Middle frontal gyrus (tissue), 1 donor: ENCODE data around the gene COLEC12.
"Not testable (repeated sequence)": the region's sequence is repeated elsewhere in the genome, so short reads cannot be mapped to it uniquely, and the experiment has no call there.

Source experiments
- DNase-seq: peaks from one replicate; pipeline ENCODE4 v3.0.0-alpha.2; 2015; ENCODE audit warnings: low spot score; ENCODE audit errors: extremely low spot score

Gene COLEC12

DNA sequence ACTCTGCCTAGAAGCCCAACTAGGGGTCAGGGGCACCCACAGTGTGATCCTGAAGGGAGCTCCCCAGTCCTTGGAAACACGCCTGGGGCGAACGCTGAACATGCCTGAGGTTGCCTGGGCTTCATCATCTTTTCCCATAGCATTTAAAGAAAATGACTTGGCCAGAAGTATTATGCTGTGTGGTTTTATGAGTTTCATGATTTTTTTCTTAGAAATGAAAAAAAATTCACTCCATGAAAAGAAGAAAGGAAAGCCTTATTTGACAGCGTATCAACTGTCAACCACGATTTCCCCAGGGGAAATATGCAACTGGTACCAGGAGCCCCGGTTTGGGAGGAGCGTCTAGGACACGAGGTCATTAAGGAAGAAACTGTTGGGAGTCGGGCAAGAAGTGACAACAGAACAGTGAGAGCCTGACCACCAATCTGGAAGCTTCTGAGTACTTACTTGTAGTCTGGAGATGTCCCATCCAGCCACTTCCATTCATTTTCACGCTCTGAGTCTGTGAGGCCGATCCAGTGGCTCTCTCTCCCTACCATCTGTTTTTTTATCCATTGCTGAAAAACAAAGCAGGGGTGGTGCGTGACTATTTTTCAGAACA is 169.2 kb downstream of the COLEC12 start:
- no peak for DNase-seq

- no peak for DNase-seq
These were observed 171.6 kb downstream of the COLEC12 start for GRCh38 chr18:328928-329327.

DNA sequence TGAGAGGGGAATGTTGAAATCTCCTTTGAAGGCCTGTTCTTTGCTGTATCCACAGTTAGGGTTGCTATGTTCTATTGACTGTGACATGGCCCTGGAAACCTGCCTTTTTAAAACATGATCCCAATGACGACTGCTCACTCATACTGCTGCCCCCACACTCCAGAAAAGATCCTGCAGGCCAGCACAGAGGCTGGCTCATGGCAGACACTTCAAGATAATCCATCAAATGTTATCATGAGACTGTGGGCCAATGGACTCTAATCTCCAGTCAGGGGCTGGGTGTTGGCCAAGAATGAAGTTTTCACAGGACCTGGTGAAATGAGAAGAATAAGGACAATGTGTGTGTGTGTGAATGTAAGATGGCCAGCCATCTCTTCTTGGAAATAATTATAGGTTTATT is 173.7 kb downstream of the COLEC12 start:
- no peak for DNase-seq

- no peak for DNase-seq
These were observed 177.3 kb downstream of the COLEC12 start for GRCh38 chr18:323253-323622.

DNA sequence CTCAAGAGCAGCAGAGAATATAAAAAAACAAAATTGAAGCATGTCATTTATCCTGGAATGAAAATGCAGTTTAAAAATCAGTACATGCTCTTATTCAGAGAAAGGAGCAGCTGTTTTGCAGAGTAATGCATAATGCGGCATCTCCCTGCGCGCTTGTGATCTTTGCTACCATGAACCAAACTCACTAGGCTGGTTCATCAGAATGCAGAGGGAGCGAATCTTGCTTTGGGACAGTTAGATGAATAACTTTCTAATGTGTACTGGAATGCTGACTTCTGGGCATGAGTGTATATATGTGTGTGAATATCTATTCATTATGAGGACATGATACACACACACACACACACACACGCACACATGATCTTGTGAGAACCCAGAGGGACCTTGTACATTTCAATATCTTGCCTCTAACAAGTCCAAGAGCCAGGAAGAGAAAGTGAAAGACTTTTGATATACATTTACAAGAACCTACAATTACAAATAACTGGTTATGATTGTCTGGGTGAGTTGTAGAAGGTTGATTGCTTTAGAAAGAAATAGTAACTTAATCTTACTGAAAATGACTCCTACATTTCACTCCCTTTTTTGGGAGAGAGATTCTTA is 178.5 kb downstream of the COLEC12 start:
- DNase-seq: no peak

GRCh38 chr18:320155-320554 is 180.3 kb downstream of the COLEC12 start:
- no peak for DNase-seq

DNA sequence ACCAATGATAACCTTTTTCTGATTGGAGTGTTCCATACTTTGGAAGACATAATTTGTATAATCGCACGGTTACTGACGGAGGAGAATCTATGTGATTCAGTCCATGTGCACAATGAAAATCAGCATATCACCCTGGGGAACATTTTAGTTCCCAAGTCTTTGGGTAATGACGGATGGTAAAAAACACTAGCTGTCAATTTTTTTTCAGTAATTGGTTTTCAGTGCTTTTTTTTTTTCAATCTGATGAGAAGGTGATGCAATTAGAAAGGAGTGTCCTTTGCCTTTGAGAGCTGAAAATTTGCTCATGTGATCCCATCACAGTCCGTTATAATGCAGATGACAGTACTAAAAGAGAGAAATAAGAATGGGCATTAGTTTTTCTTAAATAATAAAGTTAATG is 180.8 kb downstream of the COLEC12 start:
- DNase-seq: no peak

- DNase-seq: no peak
These were observed 181.7 kb downstream of the COLEC12 start for GRCh38 chr18:318791-319291.

DNA sequence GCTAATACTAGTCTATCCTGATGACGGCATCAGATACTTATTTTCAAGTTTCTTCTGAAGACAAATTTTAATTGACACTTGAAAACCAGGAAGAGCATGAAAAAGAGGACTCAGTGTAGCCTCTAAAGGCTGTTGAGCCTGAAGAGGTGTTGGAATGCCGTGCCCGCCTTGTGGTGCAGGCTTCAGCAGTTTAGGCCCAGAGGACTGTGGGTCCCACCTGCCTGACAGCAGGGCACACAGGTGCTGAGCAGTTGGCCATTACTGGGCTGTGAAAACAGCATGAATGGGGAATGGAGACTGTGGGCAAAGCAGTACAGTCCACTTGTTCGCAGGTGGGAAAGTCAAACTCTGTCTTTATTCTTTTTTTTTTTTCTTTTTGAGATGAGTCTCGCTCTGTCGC is 182.9 kb downstream of the COLEC12 start:
- no peak for DNase-seq

GRCh38 chr18:316393-316792 is 184.1 kb downstream of the COLEC12 start:
- no peak for DNase-seq

DNA sequence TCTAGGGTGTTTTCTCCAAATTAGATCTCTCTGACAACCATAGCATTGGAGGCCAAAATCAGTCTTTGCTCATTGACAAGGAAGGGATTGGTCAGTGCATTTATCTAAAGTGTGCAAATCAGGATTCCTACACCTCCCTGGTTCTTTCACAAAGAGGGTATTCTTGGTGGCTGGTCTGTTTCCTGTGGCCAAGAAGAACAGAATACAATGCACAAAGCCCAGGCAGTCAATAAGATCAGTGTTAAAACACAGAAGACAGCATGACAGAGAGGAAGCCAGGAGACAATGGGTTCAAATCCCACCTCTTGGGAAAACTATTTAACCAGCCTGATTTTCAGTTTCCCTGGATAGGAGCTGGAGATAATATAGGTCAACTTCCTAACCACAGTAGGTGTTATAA is 186.6 kb downstream of the COLEC12 start:
- no peak for DNase-seq

- no peak for DNase-seq
These were observed 188.1 kb downstream of the COLEC12 start for GRCh38 chr18:312415-312814.

- DNase-seq: no peak
These were observed 190.5 kb downstream of the COLEC12 start for GRCh38 chr18:310042-310441.

DNA sequence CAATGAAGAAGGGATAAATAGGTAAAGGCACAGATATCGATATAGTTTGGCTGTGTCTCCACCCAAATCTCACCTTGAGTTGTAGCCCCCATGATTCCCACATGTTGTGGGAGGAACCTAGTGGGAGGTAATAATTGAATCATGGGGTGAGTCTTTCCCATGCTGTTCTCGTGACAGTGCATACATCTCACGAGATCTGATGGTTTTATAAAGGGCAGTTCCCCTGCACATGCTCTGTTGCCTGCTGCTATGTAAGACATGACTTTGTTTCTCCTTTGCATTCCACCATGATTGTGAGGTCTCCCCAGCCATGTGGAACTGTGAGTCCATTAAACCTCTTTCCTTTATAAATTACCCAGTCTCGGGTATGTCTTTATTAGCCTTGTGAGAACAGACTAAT is 192.4 kb downstream of the COLEC12 start:
- not testable (repeated sequence) for DNase-seq

- DNase-seq: no peak
These were observed 193.8 kb downstream of the COLEC12 start for GRCh38 chr18:306608-307255.

DNA sequence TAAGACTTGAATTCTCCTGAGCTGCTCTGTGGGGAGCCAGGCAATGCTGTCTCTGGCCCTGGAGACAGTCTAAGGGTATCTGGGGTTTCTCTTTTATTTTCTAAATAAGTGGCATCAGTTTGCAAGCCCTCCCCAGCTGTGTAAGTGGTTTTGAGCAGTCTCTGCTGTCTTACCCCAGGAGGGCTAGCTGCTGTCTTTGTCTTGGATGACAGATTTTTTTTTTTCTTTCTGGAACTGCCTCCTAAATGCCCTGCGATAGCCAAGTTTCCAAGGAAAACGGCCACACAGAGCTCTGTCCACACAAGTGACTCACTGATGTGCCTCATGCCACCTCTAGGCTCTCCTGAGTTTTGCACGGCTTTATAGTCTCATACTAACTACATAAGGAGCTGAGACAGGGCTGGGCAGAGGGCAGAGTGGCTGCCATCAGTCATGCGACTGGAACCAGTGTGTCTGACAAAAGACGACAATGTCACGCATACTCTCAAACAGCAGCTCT is 195.4 kb downstream of the COLEC12 start:
- no peak for DNase-seq

DNA sequence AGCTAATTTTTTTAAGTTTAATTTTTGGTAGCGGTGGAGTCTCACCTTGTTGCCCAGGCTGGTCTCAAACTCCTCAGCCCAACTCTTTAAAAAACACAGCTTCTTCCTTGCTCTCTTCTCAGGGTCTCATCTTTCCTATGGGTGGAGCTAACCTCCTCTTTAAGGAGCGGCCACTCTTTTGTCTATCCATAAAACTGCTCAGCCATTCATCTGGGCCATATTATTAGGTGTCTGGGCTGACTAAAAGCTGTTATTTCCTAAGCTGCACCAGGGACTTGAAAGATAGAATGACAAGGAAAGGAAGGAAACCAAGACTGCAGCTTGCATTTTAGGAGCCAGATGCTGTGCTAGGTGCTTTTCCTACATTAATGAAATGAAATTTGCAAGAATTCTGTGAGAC is 196.9 kb downstream of the COLEC12 start:
- no peak for DNase-seq

DNA sequence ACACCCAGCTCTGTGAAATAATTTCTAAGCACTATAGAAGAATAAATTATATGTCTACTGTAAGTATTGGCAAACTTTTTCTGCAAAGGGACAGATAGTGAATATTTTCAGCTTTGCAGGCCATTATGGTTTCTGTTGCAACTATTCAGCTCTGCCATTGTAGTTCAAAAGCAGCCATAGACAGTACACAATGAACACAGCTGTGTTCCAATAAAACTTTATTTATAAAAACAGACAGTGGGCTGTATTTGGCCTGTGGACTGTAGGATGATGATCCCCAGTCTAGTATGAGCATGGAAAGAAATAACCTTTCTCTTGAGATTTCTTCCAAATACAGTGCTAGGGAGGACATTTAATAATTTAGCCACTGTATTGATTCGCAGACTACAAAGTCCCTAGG is 197.5 kb downstream of the COLEC12 start:
- DNase-seq: no peak

DNA sequence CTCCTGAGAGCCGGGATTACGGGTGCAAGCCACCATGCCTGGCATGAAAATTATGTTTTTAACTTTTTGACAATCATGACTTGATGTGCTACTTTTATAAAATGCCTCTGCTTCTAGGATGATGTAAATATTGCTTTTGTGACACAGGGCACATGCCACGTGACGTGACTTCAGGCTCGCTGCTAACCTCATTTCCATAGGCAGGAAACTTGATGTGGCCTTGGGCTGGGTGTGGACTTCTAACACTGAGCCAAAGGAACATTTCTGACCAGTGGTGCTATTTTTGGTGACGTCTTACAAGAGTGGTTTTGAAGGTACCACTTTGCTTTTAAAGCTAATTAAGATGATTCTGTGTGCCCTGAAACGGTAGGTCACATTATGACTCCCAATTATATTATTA is 198.4 kb downstream of the COLEC12 start:
- no peak for DNase-seq

DNA sequence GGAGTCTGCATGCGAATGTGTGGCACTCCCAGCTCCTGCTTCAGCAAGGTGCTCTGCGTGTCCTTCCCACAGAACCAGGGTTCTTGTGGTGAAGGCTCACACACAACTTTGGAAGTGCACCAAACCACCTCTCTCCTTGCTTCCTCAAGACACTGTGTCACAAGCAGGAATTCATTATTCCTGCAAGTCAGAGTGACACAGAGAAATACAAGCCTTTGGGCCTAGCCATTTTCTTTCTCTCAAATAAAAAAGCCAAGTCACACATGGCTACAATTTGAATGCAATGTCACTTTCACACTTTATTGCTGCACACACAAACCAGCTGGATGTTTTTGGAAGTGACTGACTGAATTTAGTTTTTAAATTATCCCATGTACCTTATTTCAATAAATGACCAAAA is 202.6 kb downstream of the COLEC12 start:
- DNase-seq: no peak

DNA sequence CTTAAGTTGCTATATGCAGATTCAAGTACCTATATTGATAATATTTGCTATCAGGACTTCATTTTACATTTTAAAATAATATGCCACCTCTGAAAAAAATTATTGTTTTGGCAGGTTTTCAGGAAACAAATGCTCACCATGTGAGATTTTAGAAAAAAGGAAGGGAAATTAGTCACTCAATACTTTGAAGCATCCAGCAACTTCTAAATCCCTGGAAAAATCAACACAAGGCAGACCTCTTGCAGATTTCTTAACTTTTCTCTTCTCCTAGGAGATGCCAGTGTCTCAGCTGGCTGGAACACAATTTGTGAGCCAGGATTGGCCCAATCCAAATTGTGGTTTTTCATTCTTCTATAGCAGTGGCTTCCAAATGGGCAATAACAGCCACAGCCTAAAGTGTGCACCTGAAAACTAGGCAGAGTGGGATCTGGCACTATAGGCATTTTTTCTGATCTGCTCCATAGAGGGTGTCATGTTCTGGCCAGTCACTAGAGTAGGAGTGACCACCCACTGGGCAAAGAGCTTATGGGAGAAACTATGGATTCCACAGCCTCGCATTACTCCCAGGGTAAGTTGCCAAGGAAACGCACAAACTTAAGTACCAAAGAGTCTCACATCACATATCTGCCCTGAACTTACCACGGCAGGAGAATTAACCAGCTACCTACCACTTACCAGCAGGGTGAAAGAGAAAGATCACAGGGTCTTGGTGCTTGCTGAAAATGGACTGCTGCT is 204.6 kb downstream of the COLEC12 start:
- DNase-seq: no peak

DNA sequence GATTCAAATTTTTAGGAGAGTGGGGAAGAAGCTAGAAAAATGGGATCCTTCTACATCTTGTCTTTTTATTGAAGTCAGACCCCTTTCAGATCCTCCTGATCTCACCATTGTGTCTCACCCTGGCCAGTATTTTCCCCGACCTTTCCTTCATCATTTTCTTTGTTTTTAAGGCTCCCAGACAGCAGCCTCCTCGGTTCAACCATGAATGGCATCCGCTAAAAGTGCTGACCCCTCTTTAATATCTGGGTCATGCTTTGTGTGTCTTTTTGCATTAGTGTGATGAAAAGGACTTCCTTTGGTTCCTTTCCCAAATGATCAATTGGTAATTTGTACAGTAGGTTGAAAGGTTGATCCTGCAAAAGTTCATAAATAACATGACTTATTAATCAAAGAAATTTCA is 205.9 kb downstream of the COLEC12 start:
- DNase-seq: no peak
